ENCODE measurements around the gene SDCCAG8. TPM values are rescaled to one million over a fixed set of nuclear protein-coding genes. Genes with fewer than 3 reads are reported as not detected.
A peak's percentile ranks its signal among the peaks of the same experiment; 100 is the strongest.

Gene SDCCAG8
- total RNA-seq, 1 donor = 41.0 TPM

- no peak overlapping the region for H3K4me3 ChIP-seq (ENCODE audit: low read depth, low read length)
- TF ChIP-seq CTCF (IDR thresholded peaks at IDR 0.05; ENCODE audit: insufficient read depth, low read depth, low read length) = no peak
- peak; percentile 59 for DNase-seq (ENCODE audit: low read depth)
Measured at GRCh38 chr1:243287652-243288051, 31.8 kb downstream of the SDCCAG8 start.

- DNase-seq (ENCODE audit: low read depth) = no peak
- no peak overlapping the region for H3K4me3 ChIP-seq (ENCODE audit: low read depth, low read length)
- TF ChIP-seq CTCF (IDR thresholded peaks at IDR 0.05; ENCODE audit: insufficient read depth, low read depth, low read length) = no peak
Measured at GRCh38 chr1:243288062-243288461, 32.2 kb downstream of the SDCCAG8 start.

- DNase-seq (ENCODE audit: low read depth) = no peak
- TF ChIP-seq CTCF (IDR thresholded peaks at IDR 0.05; ENCODE audit: insufficient read depth, low read depth, low read length) = no peak
- H3K4me3 ChIP-seq (ENCODE audit: low read depth, low read length) = no peak overlapping the region
Measured at GRCh38 chr1:243291292-243291691, 35.5 kb downstream of the SDCCAG8 start.

- DNase-seq (ENCODE audit: low read depth) = no peak
- no peak for TF ChIP-seq CTCF (IDR thresholded peaks at IDR 0.05; ENCODE audit: insufficient read depth, low read depth, low read length)
- no peak overlapping the region for H3K4me3 ChIP-seq (ENCODE audit: low read depth, low read length)
Measured at GRCh38 chr1:243292117-243292516, 36.3 kb downstream of the SDCCAG8 start.

- TF ChIP-seq CTCF (IDR thresholded peaks at IDR 0.05; ENCODE audit: insufficient read depth, low read depth, low read length) = no peak
- no peak for DNase-seq (ENCODE audit: low read depth)
- H3K4me3 ChIP-seq (ENCODE audit: low read depth, low read length) = no peak overlapping the region
Measured at GRCh38 chr1:243293941-243294722, 38.3 kb downstream of the SDCCAG8 start.

DNA sequence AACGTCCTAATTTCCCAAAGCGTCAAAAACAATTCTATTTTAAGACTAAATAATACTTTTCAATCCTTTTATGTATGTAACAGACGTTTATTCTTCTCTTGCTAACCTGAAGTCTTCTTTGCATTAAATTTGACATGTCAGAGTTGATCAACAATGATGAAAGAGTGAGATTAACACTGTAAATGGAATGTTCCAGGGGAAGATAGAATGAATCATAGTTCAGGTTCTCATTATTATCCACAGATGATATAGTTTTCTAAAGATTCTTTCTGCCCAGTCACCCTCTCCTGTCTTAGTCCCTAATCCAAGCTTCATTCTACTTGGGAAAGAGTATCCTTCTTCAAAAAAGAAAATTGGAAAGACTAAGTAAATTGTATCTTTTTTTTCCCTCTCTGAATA is 38.9 kb downstream of the SDCCAG8 start:
- no peak for TF ChIP-seq CTCF (IDR thresholded peaks at IDR 0.05; ENCODE audit: insufficient read depth, low read depth, low read length)
- H3K4me3 ChIP-seq (ENCODE audit: low read depth, low read length) = no peak overlapping the region
- DNase-seq (ENCODE audit: low read depth) = peak; percentile 62

GRCh38 chr1:243299069-243299468 is 43.2 kb downstream of the SDCCAG8 start:
- no peak for TF ChIP-seq CTCF (IDR thresholded peaks at IDR 0.05; ENCODE audit: insufficient read depth, low read depth, low read length)
- no peak overlapping the region for H3K4me3 ChIP-seq (ENCODE audit: low read depth, low read length)
- DNase-seq (ENCODE audit: low read depth) = no peak
